IPS-18c (cell line): Measurements from ENCODE around the gene SMS.

Experiments
- H3K4me3 ChIP-seq: 2 replicates; pipeline ENCODE4 v1.7.0; 2013; ENCODE audit warnings: low read depth, mild to moderate bottlenecking, low read length, moderate library complexity; ENCODE audit not compliant: insufficient read depth
- H3K9me3 ChIP-seq: one replicate; pipeline ENCODE4 v1.6.1; 2013; ENCODE audit warnings: mild to moderate bottlenecking, low read length, moderate library complexity; ENCODE audit not compliant: control insufficient read depth, insufficient read depth

SMS gene

GRCh38 chrX:21966866-21967265 is 26.4 kb downstream of the SMS start:
- H3K4me3 ChIP-seq, result no peak overlapping the region

GRCh38 chrX:21968333-21968732 is 27.8 kb downstream of the SMS start:
- no peak overlapping the region for H3K4me3 ChIP-seq
- H3K9me3 ChIP-seq, result no peaks in the 10 kb centered on the region

More at GRCh38 chrX:21966866-21967265, 26.4 kb downstream of the SMS start:
- H3K9me3 ChIP-seq, result no peaks in the 10 kb centered on the region

- no peaks in the 10 kb centered on the region for H3K9me3 ChIP-seq
- no peak overlapping the region for H3K4me3 ChIP-seq
Measured at GRCh38 chrX:21970326-21970725, 29.8 kb downstream of the SMS start.

- H3K4me3 ChIP-seq, result no peak overlapping the region
- H3K9me3 ChIP-seq, result no peaks in the 10 kb centered on the region
Measured at GRCh38 chrX:21972046-21972445, 31.5 kb downstream of the SMS start.

- Histone ChIP-seq H3K4me3 (no peak overlapping the region), H3K9me3 (no peaks in the 10 kb centered on the region)
Measured at GRCh38 chrX:21972721-21973120, 32.2 kb downstream of the SMS start.

- H3K4me3 ChIP-seq, result no peak overlapping the region
- H3K9me3 ChIP-seq, result no peaks in the 10 kb centered on the region
Measured at GRCh38 chrX:21973321-21974010, 33.0 kb downstream of the SMS start.

- Histone ChIP-seq H3K4me3 (no peak overlapping the region), H3K9me3 (no peaks in the 10 kb centered on the region)
Measured at GRCh38 chrX:21974011-21974385, 33.5 kb downstream of the SMS start.

GRCh38 chrX:21975242-21975641 is 34.7 kb downstream of the SMS start:
- Histone ChIP-seq H3K4me3 (no peak overlapping the region), H3K9me3 (no peaks in the 10 kb centered on the region)

- no peaks in the 10 kb centered on the region for H3K9me3 ChIP-seq
Measured at GRCh38 chrX:21975812-21976211, 35.3 kb downstream of the SMS start.

GRCh38 chrX:21978346-21978745 is 37.8 kb downstream of the SMS start:
- Histone ChIP-seq H3K9me3 (no peaks in the 10 kb centered on the region), H3K4me3 (no peak overlapping the region)

More at GRCh38 chrX:21975812-21976211, 35.3 kb downstream of the SMS start:
- no peak overlapping the region for H3K4me3 ChIP-seq

- no peak overlapping the region for H3K4me3 ChIP-seq
Measured at GRCh38 chrX:21982311-21982710, 41.8 kb downstream of the SMS start.

GRCh38 chrX:21985332-21985777 is 44.8 kb downstream of the SMS start:
- H3K4me3 ChIP-seq, result no peak overlapping the region
- H3K9me3 ChIP-seq, result no peaks in the 10 kb centered on the region

More at GRCh38 chrX:21982311-21982710, 41.8 kb downstream of the SMS start:
- H3K9me3 ChIP-seq, result no peaks in the 10 kb centered on the region

GRCh38 chrX:21986596-21986995 is 46.1 kb downstream of the SMS start:
- no peaks in the 10 kb centered on the region for H3K9me3 ChIP-seq
- H3K4me3 ChIP-seq, result no peak overlapping the region

- Histone ChIP-seq H3K9me3 (no peaks in the 10 kb centered on the region), H3K4me3 (no peak overlapping the region)
Measured at GRCh38 chrX:21989384-21989783, 48.9 kb downstream of the SMS start.

- Histone ChIP-seq H3K9me3 (no peaks in the 10 kb centered on the region), H3K4me3 (no peak overlapping the region)
Measured at GRCh38 chrX:21990832-21991231, 50.3 kb downstream of the SMS start.

- Histone ChIP-seq H3K4me3 (no peak overlapping the region), H3K9me3 (no peaks in the 10 kb centered on the region)
Measured at GRCh38 chrX:21991504-21991903, 51.0 kb downstream of the SMS start.

GRCh38 chrX:21993265-21993664 is 52.8 kb downstream of the SMS start:
- Histone ChIP-seq H3K4me3 (no peak overlapping the region), H3K9me3 (no peaks in the 10 kb centered on the region)

GRCh38 chrX:21996872-21997455 is 56.5 kb downstream of the SMS start:
- H3K9me3 ChIP-seq, result no peaks in the 10 kb centered on the region

GRCh38 chrX:21998037-21998436 is 57.5 kb downstream of the SMS start:
- H3K4me3 ChIP-seq, result no peak overlapping the region
- no peaks in the 10 kb centered on the region for H3K9me3 ChIP-seq

More at GRCh38 chrX:21996872-21997455, 56.5 kb downstream of the SMS start:
- H3K4me3 ChIP-seq, result no peak overlapping the region
